CD4-positive, alpha-beta T cell (primary cell): ENCODE results near the gene CDHR2. TPM values are rescaled to one million over a fixed set of nuclear protein-coding genes. Genes with fewer than 3 reads are reported as not detected.

Experiments
- ATAC-seq: fragments of 200-7000 bp; cut with Tn5 transposase; one replicate; pipeline ENCODE4 v1.10.0; 2022; ENCODE audit warnings: mild to moderate bottlenecking; ENCODE audit not compliant: poor library complexity
- CTCF ChIA-PET: fragments of 350-600 bp; sonication (Branson Sonifier 250); formaldehyde crosslinking; loops from one replicate; lab custom pipeline; 2021; ENCODE audit warnings: antibody characterized with exemption, inconsistent platforms; lab: Charles Lee
- POLR2A ChIA-PET: fragments of 350-600 bp; sonication (Branson Sonifier 250); formaldehyde crosslinking; loops from one replicate; lab custom pipeline; 2021; ENCODE audit warnings: antibody characterized with exemption, inconsistent platforms; lab: Charles Lee
- DNase-seq, 14 experiments: peaks; one replicate each; pipeline ENCODE4 v3.0.0-alpha.2; 2013 to 2020; ENCODE audit warnings: mixed read lengths in 2 of 14
- H3K27ac ChIP-seq, 2 donors: one replicate each; pipeline versions ENCODE4 v1.5.1 to v1.7.0; 2013; ENCODE audit warnings: low read length in 2 of 2, low read depth in 1 of 2, mild to moderate bottlenecking in 1 of 2
- H3K27me3 ChIP-seq, 2 experiments: 1 replicate in 1 of 2; 2 replicates in 1 of 2; pipeline versions ENCODE4 v1.6.1 to v1.7.0; 2013; ENCODE audit warnings: low read length in 2 of 2, control low read depth in 1 of 2, mild to moderate bottlenecking in 1 of 2, moderate library complexity in 1 of 2; ENCODE audit not compliant: insufficient read depth in 2 of 2, control insufficient read depth in 1 of 2
- H3K36me3 ChIP-seq: one replicate; pipeline ENCODE4 v1.6.1; 2013; ENCODE audit warnings: low read length, control low read depth; ENCODE audit not compliant: insufficient read depth
- H3K4me1 ChIP-seq: one replicate; pipeline ENCODE4 v1.6.1; 2013; ENCODE audit warnings: low read length, control low read depth; ENCODE audit not compliant: insufficient read depth
- H3K4me3 ChIP-seq: one replicate; pipeline ENCODE4 v1.5.1; 2013; ENCODE audit warnings: mild to moderate bottlenecking, low read length, moderate library complexity
- H3K9me3 ChIP-seq, 2 experiments: 1 replicate in 1 of 2; 2 replicates in 1 of 2; pipeline versions ENCODE4 v1.6.1 to v1.7.0; 2013; ENCODE audit warnings: low read length in 2 of 2, mild to moderate bottlenecking in 2 of 2, control low read depth in 1 of 2, moderate library complexity in 1 of 2; ENCODE audit not compliant: control insufficient read depth in 1 of 2, insufficient read depth in 1 of 2
- H3K27ac Mint-ChIP-seq: one replicate; pipeline ENCODE4 v1.8.0; 2020; ENCODE audit warnings: mixed read lengths
- H3K27me3 Mint-ChIP-seq: one replicate; pipeline ENCODE4 v1.8.0; 2021; ENCODE audit warnings: mixed read lengths
- H3K36me3 Mint-ChIP-seq: one replicate; pipeline ENCODE4 v1.8.0; 2021; ENCODE audit warnings: low read depth, mixed read lengths
- H3K4me1 Mint-ChIP-seq: one replicate; pipeline ENCODE4 v1.8.0; 2021; ENCODE audit warnings: low read depth, mixed read lengths
- H3K4me3 Mint-ChIP-seq: one replicate; pipeline ENCODE4 v1.8.0; 2020; ENCODE audit warnings: mild to moderate bottlenecking, mixed read lengths
- H3K9me3 Mint-ChIP-seq: one replicate; pipeline ENCODE4 v1.8.0; 2020; ENCODE audit warnings: mixed read lengths
- CTCF ChIP-seq: fragments of 200-600 bp; IDR thresholded peaks from one replicate; pipeline ENCODE4 v1.8.0; 2022; ENCODE audit warnings: antibody characterized with exemption, mild to moderate bottlenecking
- intact Hi-C, 2 experiments: fragments of 100-400 bp; cut with DNase I in 1 of 2; cut with micrococcal nuclease in 1 of 2; formaldehyde crosslinking; loops; one replicate each; pipeline versions ENCODE4 v1.15.1 to v1.9.0; 2023 to 2025; cut with DNase I, micrococcal nuclease
- total RNA-seq, 174 experiments: library from RNA in 2 of 174; stranded (reverse) in 2 of 174; gene quantifications; one replicate each; pipeline ENCODE4 v1.2.3 and lab custom pipeline; 2021 to 2026

Gene CDHR2
- total RNA-seq, 2 experiments from 2014 or later = 1.6 to 2.0 TPM

GRCh38 chr5:176568657-176569056, 19.5 kb downstream of the CDHR2 start:
- peaks cover under 1% of the 10 kb centered on the region for H3K4me1 ChIP-seq
- CTCF ChIA-PET = no interaction called here
- intact Hi-C loops = no loop called here

GRCh38 chr5:176570044-176570443, 20.9 kb downstream of the CDHR2 start:
- Mint-ChIP-seq H3K4me1 (no peaks in the 10 kb centered on the region), H3K4me3 (no peak overlapping the region), H3K27me3 (peaks cover 4% of the 10 kb centered on the region), H3K27ac (no peak overlapping the region), H3K36me3 (no peaks in the 10 kb centered on the region), H3K9me3 (no peaks in the 10 kb centered on the region)
- H3K9me3 ChIP-seq = peaks cover 0 to 5% of the 10 kb centered on the region in 2 experiments
- intact Hi-C loops = loop anchor here (5.0 to 10.0 kb wide), 2 partner anchors 33 to 385 kb away; partner anchors contain the start of gene RNF44 (in 1 of the 2)
- DNase-seq (no peak), ATAC-seq (no peak)
- no peaks in the 10 kb centered on the region for H3K36me3 ChIP-seq
- H3K27ac ChIP-seq = no peak overlapping the region
- ChIA-PET POLR2A (no interaction called here), CTCF (interaction anchor here (0.9 to 1.6 kb wide), 3 partner anchors 91 to 122 kb away, joined by 3 to 6 read pairs (median 3); partner anchors contain the start of gene FAF2)
- H3K4me3 ChIP-seq = no peak overlapping the region
- peaks cover 8% of the 10 kb centered on the region for H3K4me1 ChIP-seq
- TF ChIP-seq CTCF = no peak
- H3K27me3 ChIP-seq = no peaks in the 10 kb centered on the region

More at GRCh38 chr5:176568657-176569056, 19.5 kb downstream of the CDHR2 start:
- no peaks in the 10 kb centered on the region for H3K4me1 Mint-ChIP-seq
- DNase-seq (no peak), ATAC-seq (no peak)
- no peaks in the 10 kb centered on the region for H3K36me3 Mint-ChIP-seq
- Histone ChIP-seq H3K9me3 (peaks cover 0 to 5% of the 10 kb centered on the region in 2 experiments), H3K27ac (no peak overlapping the region), H3K27me3 (no peaks in the 10 kb centered on the region), H3K4me3 (no peak overlapping the region), H3K36me3 (no peaks in the 10 kb centered on the region)
- no peak for TF ChIP-seq CTCF
- no peak overlapping the region for H3K4me3 Mint-ChIP-seq
- no peak overlapping the region for H3K27ac Mint-ChIP-seq
- peaks cover 4% of the 10 kb centered on the region for H3K27me3 Mint-ChIP-seq
- no peaks in the 10 kb centered on the region for H3K9me3 Mint-ChIP-seq
- POLR2A ChIA-PET = no interaction called here

GRCh38 chr5:176573564-176574296, 24.6 kb downstream of the CDHR2 start:
- Histone ChIP-seq H3K27ac (no peak overlapping the region), H3K9me3 (no peaks in the 10 kb centered on the region), H3K27me3 (no peaks in the 10 kb centered on the region), H3K4me3 (no peak overlapping the region), H3K4me1 (peaks cover 13% of the 10 kb centered on the region), H3K36me3 (no peaks in the 10 kb centered on the region)
- Mint-ChIP-seq H3K4me3 (no peak overlapping the region), H3K27ac (no peak overlapping the region), H3K9me3 (no peaks in the 10 kb centered on the region), H3K27me3 (peaks cover 4% of the 10 kb centered on the region), H3K36me3 (no peaks in the 10 kb centered on the region), H3K4me1 (no peaks in the 10 kb centered on the region)
- DNase-seq = peak; percentile 60 to 89 (median 76)
- CTCF ChIA-PET = interaction anchor here (0.8 to 2.6 kb wide), 3 partner anchors 23 to 157 kb away, joined by 3 to 6 read pairs (median 3); no protein-coding TSS in a partner anchor
- intact Hi-C loops = loop anchor here (1.0 to 10.0 kb wide), 3 partner anchors 36 to 381 kb away; partner anchors contain the start of genes CLTB (in 1 of the 2) and RNF44 (in 1 of the 2)
- TF ChIP-seq CTCF = peak; percentile 79
- peak; percentile 79 for ATAC-seq
- POLR2A ChIA-PET = interaction anchor here (1.1 kb wide), 1 partner anchor 35 kb away, joined by 4 read pairs; no protein-coding TSS in a partner anchor
